Measurements from ENCODE around the gene GSC2.
A peak's percentile ranks its signal among the peaks of the same experiment; 100 is the strongest.
"Not testable (repeated sequence)": the region's sequence is repeated elsewhere in the genome, so short reads cannot be mapped to it uniquely, and the experiment has no call there.

GSC2 gene

DNA sequence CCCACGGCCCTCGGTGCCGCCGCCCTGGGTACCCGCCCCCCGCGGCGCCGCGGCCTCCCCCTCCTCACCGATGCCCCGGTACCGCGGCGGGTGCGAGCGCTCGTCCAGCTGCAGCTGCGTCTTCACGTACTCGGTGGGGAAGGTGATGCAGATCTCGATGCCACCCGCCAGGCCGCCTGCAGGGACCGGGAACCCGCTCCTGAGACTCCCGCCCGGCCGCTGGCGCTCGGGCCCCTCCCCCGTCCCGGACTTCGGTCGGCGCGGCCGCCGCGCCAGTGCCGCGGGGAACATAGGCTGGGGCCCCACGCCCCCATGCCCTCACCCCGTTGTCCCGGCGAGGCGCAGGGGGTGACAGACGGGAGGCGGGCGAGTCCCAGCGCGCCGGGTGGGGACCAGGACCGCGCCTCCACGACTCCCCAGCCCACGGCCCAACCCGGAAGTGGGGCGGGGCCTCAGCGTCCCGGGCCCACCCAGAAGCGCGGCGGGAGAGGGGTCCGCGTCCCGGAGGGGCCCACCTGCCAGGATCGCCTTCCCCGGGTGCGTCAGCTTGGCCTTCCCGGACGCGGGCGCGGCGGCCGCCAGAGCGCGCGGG lies 28.1 kb upstream of the GSC2 start:
- DNase-seq (ENCODE audit: low read depth in 2 of 2): peak in 1 of 2 donors; percentile 30

DNA sequence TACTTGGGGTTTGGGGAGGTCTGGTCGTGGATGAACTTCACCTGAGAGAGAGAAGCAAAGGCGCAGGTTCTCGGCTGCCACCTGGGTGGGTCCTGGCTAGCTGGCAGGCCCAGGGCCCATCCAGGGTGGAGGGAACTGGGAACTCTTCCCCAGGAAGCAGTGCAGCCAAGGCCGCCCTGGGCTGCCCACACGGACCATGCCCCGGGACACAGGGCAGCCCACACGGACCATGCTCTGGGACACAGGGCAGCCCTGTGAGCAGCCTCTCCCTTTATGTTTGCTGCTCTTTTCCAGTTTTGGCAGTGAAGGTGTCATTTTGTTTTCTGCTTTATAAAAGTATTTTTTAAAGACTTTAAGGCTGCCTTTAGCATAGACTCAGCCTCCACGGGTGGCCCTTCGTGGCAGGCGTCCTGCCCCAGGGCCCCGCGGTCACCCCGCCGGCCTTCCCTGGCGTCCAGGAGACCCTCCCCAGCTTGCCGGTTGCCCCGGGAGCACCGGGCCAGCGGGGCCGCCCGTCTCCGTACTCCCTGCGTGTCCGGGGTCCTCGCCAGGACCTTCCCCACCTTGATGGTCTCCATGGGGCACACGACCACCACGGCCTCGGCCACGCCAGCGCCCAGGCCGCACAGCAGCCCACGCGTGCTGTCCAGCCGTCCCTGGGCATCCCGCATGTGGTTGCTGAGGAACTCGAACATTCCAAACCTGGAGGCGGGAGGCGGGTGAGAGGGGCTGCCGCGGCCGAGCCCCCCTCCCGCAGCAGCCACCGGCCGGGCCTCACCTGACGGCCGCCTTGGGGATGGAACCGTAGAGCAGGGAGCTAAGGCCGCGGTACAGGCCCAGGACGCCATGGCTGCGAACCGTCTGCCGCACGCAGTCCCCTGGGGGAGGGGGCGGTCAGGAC lies 27.3 kb upstream of the GSC2 start:
- no peak for DNase-seq (ENCODE audit: low read depth in 2 of 2)

DNA sequence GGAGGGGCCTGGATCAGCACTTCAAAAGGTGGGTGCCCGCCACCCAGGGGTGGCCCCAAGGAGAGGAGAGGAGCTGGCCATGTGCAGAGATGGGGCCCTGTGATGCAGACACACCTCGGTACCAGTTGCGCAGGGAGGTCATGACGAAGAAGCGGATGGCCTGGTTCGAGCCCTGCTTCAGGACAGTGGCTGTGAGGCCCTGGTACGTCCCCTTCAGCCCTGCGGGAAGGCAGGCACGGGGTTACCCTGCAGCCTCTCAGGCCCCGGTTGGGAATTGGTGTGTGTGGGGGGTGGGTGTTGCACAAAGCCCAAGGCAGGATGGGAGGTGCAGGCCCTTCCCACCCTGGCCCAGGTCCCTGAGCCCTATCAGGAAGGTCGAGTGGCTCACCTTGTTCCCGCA lies 26.6 kb upstream of the GSC2 start:
- no peak for DNase-seq (ENCODE audit: low read depth in 2 of 2)

DNA sequence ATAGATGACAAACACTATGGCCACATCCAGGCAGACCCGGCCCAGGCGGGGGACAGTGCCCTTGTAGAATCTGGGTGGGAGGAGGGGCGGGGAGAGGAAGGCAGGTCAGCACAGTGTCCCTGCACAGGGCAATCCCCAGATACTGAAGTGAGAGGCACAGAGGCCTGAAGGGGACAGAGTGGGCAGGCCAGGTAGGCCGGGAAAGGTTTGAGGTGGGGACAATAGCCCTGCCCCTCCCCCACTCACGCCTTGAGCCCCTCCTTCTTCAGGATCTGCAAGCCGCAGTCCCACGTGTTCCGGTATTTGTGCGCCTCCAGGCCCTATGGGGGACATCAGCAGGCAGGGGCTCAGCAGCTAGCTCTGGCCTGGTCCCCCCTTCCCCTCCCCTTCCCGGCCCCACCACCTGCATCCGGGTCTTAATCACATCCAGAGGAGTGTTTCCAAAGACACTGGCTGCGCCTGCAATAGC lies 26.1 kb upstream of the GSC2 start:
- no peak for DNase-seq (ENCODE audit: low read depth in 2 of 2)

DNA sequence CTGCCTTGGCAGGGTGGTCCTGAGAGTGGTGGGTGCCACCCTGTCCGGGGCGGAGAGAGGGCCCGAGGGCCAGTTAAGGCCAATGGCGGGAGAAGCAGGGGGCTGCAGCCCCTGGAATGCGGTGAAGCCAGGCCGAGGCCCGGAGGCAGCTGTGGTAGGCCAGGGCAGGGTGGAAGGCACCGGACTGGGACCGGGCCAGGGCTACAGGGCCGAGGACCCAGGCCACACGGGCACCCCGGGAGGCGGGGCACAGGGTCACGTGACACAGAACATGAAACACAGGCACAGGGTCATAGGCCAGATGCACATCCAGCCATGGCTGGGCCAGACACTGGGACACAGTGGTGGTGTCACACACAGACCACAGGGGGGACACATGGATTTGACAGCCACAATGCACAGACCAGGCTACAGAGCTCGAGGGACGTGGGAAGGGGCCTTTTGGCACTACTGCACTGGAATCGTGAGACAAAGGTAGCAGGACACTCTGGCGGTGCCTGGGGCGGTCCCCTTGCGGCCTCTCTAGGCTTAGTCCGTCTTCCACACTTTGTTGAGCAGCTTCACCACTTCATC lies 25.6 kb upstream of the GSC2 start:
- DNase-seq (ENCODE audit: low read depth in 2 of 2): no peak

- DNase-seq (ENCODE audit: low read depth in 2 of 2): no peak
Measured at GRCh38 chr22:19175026-19175601, 25.0 kb upstream of the GSC2 start.

- DNase-seq (ENCODE audit: low read depth in 2 of 2): no peak
Measured at GRCh38 chr22:19174106-19175025, 24.3 kb upstream of the GSC2 start.

GRCh38 chr22:19173047-19174035 lies 23.2 kb upstream of the GSC2 start:
- no peak for DNase-seq (ENCODE audit: low read depth in 2 of 2)

DNA sequence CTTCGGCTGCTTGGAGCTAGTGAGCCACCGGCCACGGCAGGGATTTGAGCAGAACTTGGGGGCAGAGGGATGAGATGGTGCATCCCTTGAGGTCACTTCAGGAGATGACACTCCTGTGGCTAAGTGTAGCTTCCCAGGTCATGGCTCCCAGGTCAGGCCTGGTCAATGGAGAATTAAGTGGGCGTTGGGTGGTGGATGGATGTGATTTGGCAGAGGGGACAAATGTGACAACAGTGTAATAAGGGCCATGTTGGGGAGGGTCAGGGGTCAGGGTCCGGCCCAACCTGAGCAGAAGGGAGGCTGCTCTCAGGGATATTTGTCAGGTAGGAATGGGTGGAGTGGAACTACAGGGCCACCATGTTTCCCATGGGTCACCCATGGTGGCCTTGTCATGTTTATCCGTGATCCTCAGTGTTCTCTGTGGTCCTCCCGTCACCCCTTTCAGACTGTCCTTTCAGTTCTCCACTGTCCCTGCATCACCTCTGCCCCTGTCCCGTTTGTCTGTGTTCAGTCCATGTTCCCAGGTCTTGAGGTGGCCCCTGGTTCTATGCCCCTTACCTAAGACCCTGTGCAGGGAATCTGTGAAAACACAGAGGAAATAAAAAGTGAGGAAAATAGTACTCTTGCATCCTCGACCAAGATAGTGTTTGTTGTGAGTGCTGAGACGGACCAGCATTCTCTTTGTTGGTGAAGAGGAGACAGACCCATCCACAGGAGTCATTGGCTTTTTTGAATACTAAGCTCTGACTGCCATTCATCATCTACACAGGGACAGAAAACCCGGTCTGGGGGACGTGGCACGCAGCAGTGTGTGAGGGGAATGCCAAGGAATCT lies 22.3 kb upstream of the GSC2 start:
- no peak for DNase-seq (ENCODE audit: low read depth in 2 of 2)

DNA sequence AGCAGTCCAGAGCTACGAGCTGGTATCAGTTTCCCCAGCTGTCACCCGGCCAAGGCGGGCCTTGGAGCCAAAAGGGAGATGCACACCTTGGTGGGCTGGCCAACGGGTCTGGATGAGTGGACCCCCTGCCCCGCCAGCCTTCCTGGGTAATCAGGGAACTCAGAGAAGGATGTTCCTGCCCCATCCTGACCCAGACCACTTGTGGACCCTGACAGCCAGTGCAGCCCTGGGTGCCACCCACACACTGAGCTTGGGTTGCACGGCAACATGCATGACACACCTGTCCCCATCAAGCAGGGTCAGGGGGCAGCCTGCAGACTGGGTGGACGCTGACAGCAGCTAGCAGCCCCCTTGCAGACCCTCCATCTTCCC lies 19.8 kb upstream of the GSC2 start:
- no peak for DNase-seq (ENCODE audit: low read depth in 2 of 2)

- no peak for DNase-seq (ENCODE audit: low read depth in 2 of 2)
Measured at GRCh38 chr22:19169002-19169946, 19.2 kb upstream of the GSC2 start.

GRCh38 chr22:19168088-19168890 lies 18.2 kb upstream of the GSC2 start:
- DNase-seq (ENCODE audit: low read depth in 2 of 2): no peak

DNA sequence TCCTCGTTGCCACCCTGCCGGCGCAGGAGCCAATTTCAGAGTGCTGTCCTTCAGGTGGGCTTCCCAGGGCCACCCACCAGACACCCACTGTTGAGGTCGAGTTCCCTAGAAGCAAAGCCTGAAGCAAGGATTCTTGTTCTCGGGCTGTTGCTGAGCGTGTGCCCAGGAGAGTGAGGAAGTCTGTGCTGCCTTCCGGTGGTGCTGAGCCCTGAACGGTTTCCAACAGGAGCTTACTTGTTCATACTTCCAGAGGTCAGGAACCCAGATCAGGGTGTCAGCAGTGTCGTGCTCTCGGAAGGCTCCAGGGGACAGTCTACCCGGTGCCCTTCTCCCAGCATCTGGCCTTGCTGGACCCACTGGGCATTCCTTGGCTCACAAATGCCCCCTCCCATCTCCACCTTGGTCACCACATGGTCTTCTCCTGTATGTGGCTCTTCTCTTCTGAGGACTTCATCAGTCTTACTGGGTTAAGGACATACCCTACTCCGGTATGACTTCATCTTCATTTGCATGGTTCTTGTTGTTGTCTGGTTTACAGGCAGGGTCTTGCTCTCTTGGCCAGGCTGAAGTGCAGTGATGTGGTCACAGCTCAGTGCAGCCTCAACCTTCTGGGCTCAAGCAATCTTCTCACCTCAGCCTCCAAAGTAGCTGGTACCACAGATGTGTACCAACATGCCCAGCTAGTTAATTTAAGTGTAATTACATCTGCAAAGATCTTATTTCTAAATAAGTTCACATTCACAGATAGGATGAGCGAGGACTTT lies 17.2 kb upstream of the GSC2 start:
- no peak for DNase-seq (ENCODE audit: low read depth in 2 of 2)

DNA sequence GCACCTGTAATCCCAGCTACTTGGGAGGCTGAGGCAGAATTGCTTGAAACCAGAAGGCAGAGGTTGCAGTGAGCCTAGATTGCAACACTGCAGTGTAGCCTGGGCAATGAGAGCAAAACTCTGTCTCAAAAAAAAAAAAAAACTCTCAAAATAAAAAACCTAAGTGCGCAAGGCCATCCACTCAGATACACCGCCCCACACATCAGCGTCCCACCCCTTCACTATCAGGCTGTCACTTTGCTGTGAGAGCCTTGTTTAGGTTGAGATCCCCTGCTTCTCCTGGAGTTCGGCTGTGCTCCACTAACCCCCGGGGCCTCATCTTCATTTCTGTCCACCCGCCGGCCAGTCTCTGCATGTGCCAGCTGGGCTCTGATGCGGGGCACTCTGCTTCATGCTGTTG lies 16.3 kb upstream of the GSC2 start:
- DNase-seq (ENCODE audit: low read depth in 2 of 2): no peak

DNA sequence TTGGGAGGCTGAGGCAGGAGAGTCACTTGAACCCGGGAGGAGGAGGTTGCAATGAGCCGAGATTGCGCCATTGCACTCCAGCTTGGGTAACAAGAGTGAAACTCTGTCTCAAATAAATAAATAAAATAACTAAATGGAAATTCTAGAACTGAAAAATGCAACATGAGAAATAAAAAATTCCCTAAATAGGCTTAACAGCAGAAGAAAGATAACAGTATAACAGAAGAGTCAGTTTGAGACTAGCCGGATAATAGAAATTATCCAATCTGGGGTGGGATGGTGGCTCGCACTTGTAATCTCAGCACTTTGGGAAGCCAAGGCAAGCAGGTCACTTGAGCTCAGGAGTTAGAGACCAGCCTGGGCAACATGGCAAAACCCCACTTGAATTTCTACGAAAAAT lies 14.3 kb upstream of the GSC2 start:
- DNase-seq (ENCODE audit: low read depth in 2 of 2): no peak

DNA sequence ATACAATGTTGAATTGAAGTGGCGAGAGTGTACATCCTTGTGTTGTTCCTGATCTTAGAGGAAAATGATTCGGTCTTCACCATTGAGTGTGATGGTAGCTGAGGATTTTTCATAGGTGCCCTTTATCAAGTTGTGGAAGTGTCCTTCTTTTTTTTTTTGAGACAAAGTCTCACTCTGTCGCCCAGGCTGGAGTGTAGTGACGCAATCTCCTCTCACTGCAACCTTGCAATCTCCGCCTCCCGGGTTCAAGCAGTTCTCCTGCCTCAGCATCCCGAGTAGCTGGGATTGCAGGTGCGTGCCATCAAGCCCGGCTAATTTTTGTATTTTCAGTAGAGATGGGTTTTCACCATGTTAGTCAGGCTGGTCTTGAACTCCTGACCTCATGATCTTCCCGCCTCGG lies 8.6 kb upstream of the GSC2 start:
- DNase-seq (ENCODE audit: low read depth in 2 of 2): not testable (repeated sequence)

GRCh38 chr22:19156109-19156508 lies 6.0 kb upstream of the GSC2 start:
- not testable (repeated sequence) for DNase-seq (ENCODE audit: low read depth in 2 of 2)
